ENCODE data around the gene STK32C.

DNA sequence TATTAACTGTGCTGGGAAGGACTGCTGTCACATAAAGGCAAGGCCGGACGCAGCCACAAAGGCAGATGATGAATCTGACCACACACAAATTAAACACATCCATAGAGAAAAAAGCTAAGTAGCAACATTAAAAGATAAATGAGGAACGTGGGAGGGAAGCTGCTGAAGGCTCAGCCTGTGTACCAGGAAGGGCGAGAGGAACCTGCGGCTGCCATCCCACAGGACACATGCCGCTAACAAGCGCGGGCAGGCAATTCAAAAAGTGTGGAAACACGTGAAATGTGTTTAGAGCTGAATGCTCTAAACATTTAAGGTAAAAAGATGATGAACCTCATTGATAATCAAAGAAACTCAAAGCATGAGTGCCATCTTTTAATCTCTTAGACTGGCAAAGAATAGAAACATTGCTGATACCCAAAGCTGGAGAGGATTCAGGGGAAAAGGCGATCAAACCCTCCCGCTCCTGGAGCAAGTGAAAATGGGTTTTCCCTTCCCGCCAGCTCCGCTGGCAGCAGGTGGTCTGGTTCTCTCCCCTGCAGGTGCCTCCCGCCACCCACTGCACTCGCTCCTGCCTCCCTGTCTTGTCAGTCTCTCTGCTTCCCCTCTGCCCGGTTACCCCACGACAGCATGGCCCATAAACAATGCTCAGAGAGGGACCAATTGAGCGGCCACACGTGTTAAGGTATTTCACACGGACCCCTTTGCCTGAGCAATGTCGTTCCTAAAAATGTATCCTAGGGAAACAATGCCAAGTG lies 4.2 kb downstream of the STK32C start:
- TF ChIP-seq, protein P1, sequence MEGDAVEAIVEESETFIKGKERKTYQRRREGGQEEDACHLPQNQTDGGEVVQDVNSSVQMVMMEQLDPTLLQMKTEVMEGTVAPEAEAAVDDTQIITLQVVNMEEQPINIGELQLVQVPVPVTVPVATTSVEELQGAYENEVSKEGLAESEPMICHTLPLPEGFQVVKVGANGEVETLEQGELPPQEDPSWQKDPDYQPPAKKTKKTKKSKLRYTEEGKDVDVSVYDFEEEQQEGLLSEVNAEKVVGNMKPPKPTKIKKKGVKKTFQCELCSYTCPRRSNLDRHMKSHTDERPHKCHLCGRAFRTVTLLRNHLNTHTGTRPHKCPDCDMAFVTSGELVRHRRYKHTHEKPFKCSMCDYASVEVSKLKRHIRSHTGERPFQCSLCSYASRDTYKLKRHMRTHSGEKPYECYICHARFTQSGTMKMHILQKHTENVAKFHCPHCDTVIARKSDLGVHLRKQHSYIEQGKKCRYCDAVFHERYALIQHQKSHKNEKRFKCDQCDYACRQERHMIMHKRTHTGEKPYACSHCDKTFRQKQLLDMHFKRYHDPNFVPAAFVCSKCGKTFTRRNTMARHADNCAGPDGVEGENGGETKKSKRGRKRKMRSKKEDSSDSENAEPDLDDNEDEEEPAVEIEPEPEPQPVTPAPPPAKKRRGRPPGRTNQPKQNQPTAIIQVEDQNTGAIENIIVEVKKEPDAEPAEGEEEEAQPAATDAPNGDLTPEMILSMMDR (IDR thresholded peaks at IDR 0.05 in 4 of 5, conservative IDR thresholded peaks at IDR 0.05 in 1 of 5) = no peak
- no peak for TF ChIP-seq POLR2A (IDR thresholded peaks at IDR 0.05)

All from gastrocnemius medialis (tissue), 4 donors.